HEK293 (cell line): ENCODE data around the gene SLC2A4.

Experiments used
- CTCF ChIA-PET: fragments of 350-600 bp; formaldehyde crosslinking; extraction: SDS; loops from one replicate; lab custom pipeline; 2021; ENCODE audit warnings: antibody characterized with exemption; lab: Yijun Ruan, JAX
- POLR2A ChIA-PET: fragments of 300-600 bp; formaldehyde crosslinking; extraction: SDS; loops from one replicate; lab custom pipeline; 2020; ENCODE audit warnings: antibody characterized with exemption, inconsistent platforms; lab: Yijun Ruan, JAX
- H3K27ac ChIP-seq: fragments of 200-500 bp; sonication (Bioruptor generic); 2 replicates; pipeline ENCODE4 v1.5.1; 2014; ENCODE audit warnings: low read depth, low read length, control low read depth, inconsistent platforms; ENCODE audit errors: extremely low read depth
- H3K36me3 ChIP-seq, 2 experiments: fragments of 200-500 bp in 1 of 2; sonication (Bioruptor generic) in 1 of 2; 1 replicate in 1 of 2; 2 replicates in 1 of 2; pipeline ENCODE4 v1.5.1; 2014 to 2017; ENCODE audit warnings: inconsistent platforms in 2 of 2, low read length in 2 of 2; ENCODE audit not compliant: control insufficient read depth in 2 of 2, insufficient read depth in 1 of 2
- H3K4me1 ChIP-seq: fragments of 200-500 bp; sonication (Bioruptor generic); 2 replicates; pipeline ENCODE4 v1.5.1; 2014; ENCODE audit warnings: mild to moderate bottlenecking, low read length, inconsistent platforms; ENCODE audit not compliant: control insufficient read depth, insufficient read depth
- H3K4me3 ChIP-seq: 2 replicates; pipeline ENCODE4 v1.5.1; 2011; ENCODE audit warnings: low read depth, mild to moderate bottlenecking, control low read depth, low read length, moderate library complexity
- H3K9me3 ChIP-seq: fragments of 200-500 bp; sonication (Bioruptor generic); 2 replicates; pipeline ENCODE4 v1.5.1; 2014; ENCODE audit warnings: low read depth, low read length, inconsistent platforms; ENCODE audit not compliant: control insufficient read depth, insufficient read depth
- GLIS2 ChIP-seq: fragments of 450-650 bp; formaldehyde crosslinking; IDR thresholded peaks from 2 replicates; pipeline ENCODE4 v1.5.1; 2016; ENCODE audit warnings: missing biosample characterization, missing genetic modification characterization
- HOXA7 ChIP-seq: sonication (generic); formaldehyde crosslinking; IDR thresholded peaks from 2 replicates; pipeline ENCODE4 v1.8.1; 2022; ENCODE audit warnings: missing genetic modification reagents, borderline replicate concordance
- KLF16 ChIP-seq: fragments of 450-650 bp; formaldehyde crosslinking; IDR thresholded peaks from 2 replicates; pipeline ENCODE4 v1.5.1; 2017; ENCODE audit warnings: missing biosample characterization, missing genetic modification characterization
- MZF1 ChIP-seq: fragments of 450-650 bp; formaldehyde crosslinking; IDR thresholded peaks from 2 replicates; pipeline ENCODE4 v1.5.1; 2017; ENCODE audit warnings: missing biosample characterization, missing genetic modification characterization, borderline replicate concordance
- OSR2 ChIP-seq: fragments of 450-650 bp; formaldehyde crosslinking; IDR thresholded peaks from 2 replicates; pipeline ENCODE4 v1.5.1; 2016; ENCODE audit warnings: missing biosample characterization, missing genetic modification characterization
- YY1 ChIP-seq: fragments of 450-650 bp; formaldehyde crosslinking; IDR thresholded peaks from 2 replicates; pipeline ENCODE4 v1.5.1; 2018; ENCODE audit warnings: missing biosample characterization, missing genetic modification characterization
- YY2 ChIP-seq: fragments of 450-650 bp; formaldehyde crosslinking; IDR thresholded peaks from 2 replicates; pipeline ENCODE4 v1.5.1; 2016; ENCODE audit warnings: missing biosample characterization, missing genetic modification characterization
- ZBTB17 ChIP-seq: fragments of 450-650 bp; formaldehyde crosslinking; IDR thresholded peaks from 2 replicates; pipeline ENCODE4 v1.5.1; 2016; ENCODE audit warnings: missing biosample characterization, missing genetic modification characterization
- ZNF10 ChIP-seq: fragments of 450-650 bp; formaldehyde crosslinking; IDR thresholded peaks from 2 replicates; pipeline ENCODE4 v1.5.1; 2017; ENCODE audit warnings: missing biosample characterization, missing genetic modification characterization
- ZNF112 ChIP-seq: fragments of 450-650 bp; formaldehyde crosslinking; IDR thresholded peaks from 2 replicates; pipeline ENCODE4 v1.5.0; 2017; ENCODE audit warnings: missing biosample characterization, missing genetic modification characterization
- ZNF155 ChIP-seq: fragments of 450-650 bp; formaldehyde crosslinking; IDR thresholded peaks from 2 replicates; pipeline ENCODE4 v1.5.1; 2016; ENCODE audit warnings: missing biosample characterization, missing genetic modification characterization
- ZNF174 ChIP-seq: fragments of 450-650 bp; formaldehyde crosslinking; IDR thresholded peaks from 2 replicates; pipeline ENCODE4 v1.5.0; 2017; ENCODE audit warnings: missing biosample characterization, mild to moderate bottlenecking, missing genetic modification characterization
- ZNF223 ChIP-seq: fragments of 450-650 bp; formaldehyde crosslinking; IDR thresholded peaks from 2 replicates; pipeline ENCODE4 v1.5.1; 2016; ENCODE audit warnings: missing biosample characterization, missing genetic modification characterization
- ZNF266 ChIP-seq: fragments of 450-650 bp; formaldehyde crosslinking; IDR thresholded peaks from 2 replicates; pipeline ENCODE4 v1.5.1; 2016; ENCODE audit warnings: missing biosample characterization, missing genetic modification characterization, low read depth
- ZNF362 ChIP-seq: fragments of 450-650 bp; formaldehyde crosslinking; IDR thresholded peaks from 2 replicates; pipeline ENCODE4 v1.5.1; 2016; ENCODE audit warnings: missing biosample characterization, missing genetic modification characterization
- ZNF423 ChIP-seq: fragments of 450-650 bp; formaldehyde crosslinking; IDR thresholded peaks from 2 replicates; pipeline ENCODE4 v1.5.1; 2016; ENCODE audit warnings: missing biosample characterization, missing genetic modification characterization
- ZNF433 ChIP-seq: fragments of 450-650 bp; formaldehyde crosslinking; IDR thresholded peaks from 2 replicates; pipeline ENCODE4 v1.5.1; 2016; ENCODE audit warnings: missing biosample characterization, missing genetic modification characterization, low read depth
- ZNF473 ChIP-seq: fragments of 450-650 bp; formaldehyde crosslinking; IDR thresholded peaks from 2 replicates; pipeline ENCODE4 v1.5.1; 2017; ENCODE audit warnings: missing biosample characterization, missing genetic modification characterization
- ZNF555 ChIP-seq: fragments of 450-650 bp; formaldehyde crosslinking; conservative IDR thresholded peaks from 2 replicates; pipeline ENCODE4 v1.5.1; 2017; ENCODE audit warnings: missing biosample characterization, mild to moderate bottlenecking, missing genetic modification characterization, inconsistent platforms
- ZNF621 ChIP-seq: fragments of 450-650 bp; formaldehyde crosslinking; IDR thresholded peaks from 2 replicates; pipeline ENCODE4 v1.5.1; 2017; ENCODE audit warnings: missing biosample characterization, missing genetic modification characterization
- ZNF624 ChIP-seq: fragments of 450-650 bp; formaldehyde crosslinking; IDR thresholded peaks from 2 replicates; pipeline ENCODE4 v1.5.1; 2017; ENCODE audit warnings: missing biosample characterization, missing genetic modification characterization
- ZNF629 ChIP-seq: fragments of 450-650 bp; formaldehyde crosslinking; IDR thresholded peaks from 2 replicates; pipeline ENCODE4 v1.5.1; 2017; ENCODE audit warnings: missing biosample characterization, missing genetic modification characterization
- ZNF747 ChIP-seq: fragments of 450-650 bp; formaldehyde crosslinking; IDR thresholded peaks from 2 replicates; pipeline ENCODE4 v1.5.1; 2016; ENCODE audit warnings: missing biosample characterization, missing genetic modification characterization
- ZNF830 ChIP-seq: fragments of 450-650 bp; IDR thresholded peaks from 2 replicates; pipeline ENCODE4 v1.5.0; 2018; ENCODE audit warnings: missing biosample characterization, missing genetic modification characterization, low read depth, mild to moderate bottlenecking, moderate library complexity
- ZNF837 ChIP-seq: fragments of 450-650 bp; formaldehyde crosslinking; IDR thresholded peaks from 2 replicates; pipeline ENCODE4 v1.5.1; 2016; ENCODE audit warnings: missing biosample characterization, missing genetic modification characterization
- TF ChIP-seq, protein P1 (sequence below): fragments of 450-650 bp; formaldehyde crosslinking; IDR thresholded peaks from 2 replicates; pipeline ENCODE4 v1.5.1; 2016; ENCODE audit warnings: missing biosample characterization, missing genetic modification characterization
- TF ChIP-seq, protein P2 (sequence below): fragments of 450-650 bp; formaldehyde crosslinking; IDR thresholded peaks from 2 replicates; pipeline ENCODE4 v1.5.1; 2016; ENCODE audit warnings: missing biosample characterization, missing genetic modification characterization
- TF ChIP-seq, protein P3 (sequence below): fragments of 450-650 bp; formaldehyde crosslinking; IDR thresholded peaks from 2 replicates; pipeline ENCODE4 v1.5.1; 2016; ENCODE audit warnings: missing biosample characterization, missing genetic modification characterization
- TF ChIP-seq, protein P4 (sequence below): fragments of 450-650 bp; formaldehyde crosslinking; IDR thresholded peaks from 2 replicates; pipeline ENCODE4 v1.5.1; 2016; ENCODE audit warnings: missing biosample characterization, missing genetic modification characterization

The SLC2A4 gene

DNA sequence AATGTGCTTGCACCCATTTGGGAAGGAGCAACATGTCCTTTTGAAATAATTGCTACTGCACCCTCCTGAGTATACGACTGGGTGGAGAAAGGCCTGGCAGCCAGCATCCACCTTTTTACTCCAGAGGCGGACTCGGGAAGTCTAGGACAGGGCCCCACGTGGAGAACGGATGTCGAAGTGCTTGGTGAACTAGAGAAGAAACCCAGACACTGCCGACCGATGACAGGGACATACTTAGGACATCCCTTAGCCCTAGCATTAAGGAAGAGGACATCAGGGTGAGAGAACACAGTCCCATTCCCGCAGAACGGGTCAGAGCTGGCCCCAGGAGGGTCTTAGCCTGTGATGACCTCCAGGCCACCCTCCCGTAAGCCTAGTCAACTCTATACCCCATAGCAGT, 9.2 kb downstream of the SLC2A4 start:
- no peaks in the 10 kb centered on the region for H3K9me3 ChIP-seq
- POLR2A ChIA-PET: interaction anchor here (0.5 to 2.0 kb wide), 3 partner anchors 9 to 70 kb away, joined by 4 to 5 read pairs (median 5); partner anchors contain the start of gene SLC2A4
- H3K4me3 ChIP-seq: no peak overlapping the region
- H3K27ac ChIP-seq: no peak overlapping the region
- H3K4me1 ChIP-seq: peaks cover 3% of the 10 kb centered on the region; the same call in 1 of the 2 replicates
- TF ChIP-seq ZNF155 (tag by site-specific recombination) (no peak), ZNF830 (tag by site-specific recombination) (no peak), OSR2 (no peak), ZNF837 (tag by site-specific recombination) (no peak), GLIS2 (tag by site-specific recombination) (no peak), ZNF10 (no peak), ZNF433 (no peak), KLF16 (tag by site-specific recombination) (no peak), YY2 (no peak), ZBTB17 (tag by site-specific recombination) (no peak), ZNF629 (tag by site-specific recombination) (no peak), MZF1 (tag by site-specific recombination) (no peak), ZNF555 (tag by site-specific recombination) (no peak), ZNF473 (no peak), ZNF621 (tag by site-specific recombination) (no peak), ZNF112 (tag by site-specific recombination) (no peak)
- TF ChIP-seq, protein P1, sequence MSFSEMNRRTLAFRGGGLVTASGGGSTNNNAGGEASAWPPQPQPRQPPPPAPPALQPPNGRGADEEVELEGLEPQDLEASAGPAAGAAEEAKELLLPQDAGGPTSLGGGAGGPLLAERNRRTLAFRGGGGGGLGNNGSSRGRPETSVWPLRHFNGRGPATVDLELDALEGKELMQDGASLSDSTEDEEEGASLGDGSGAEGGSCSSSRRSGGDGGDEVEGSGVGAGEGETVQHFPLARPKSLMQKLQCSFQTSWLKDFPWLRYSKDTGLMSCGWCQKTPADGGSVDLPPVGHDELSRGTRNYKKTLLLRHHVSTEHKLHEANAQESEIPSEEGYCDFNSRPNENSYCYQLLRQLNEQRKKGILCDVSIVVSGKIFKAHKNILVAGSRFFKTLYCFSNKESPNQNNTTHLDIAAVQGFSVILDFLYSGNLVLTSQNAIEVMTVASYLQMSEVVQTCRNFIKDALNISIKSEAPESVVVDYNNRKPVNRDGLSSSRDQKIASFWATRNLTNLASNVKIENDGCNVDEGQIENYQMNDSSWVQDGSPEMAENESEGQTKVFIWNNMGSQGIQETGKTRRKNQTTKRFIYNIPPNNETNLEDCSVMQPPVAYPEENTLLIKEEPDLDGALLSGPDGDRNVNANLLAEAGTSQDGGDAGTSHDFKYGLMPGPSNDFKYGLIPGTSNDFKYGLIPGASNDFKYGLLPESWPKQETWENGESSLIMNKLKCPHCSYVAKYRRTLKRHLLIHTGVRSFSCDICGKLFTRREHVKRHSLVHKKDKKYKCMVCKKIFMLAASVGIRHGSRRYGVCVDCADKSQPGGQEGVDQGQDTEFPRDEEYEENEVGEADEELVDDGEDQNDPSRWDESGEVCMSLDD (tag by site-specific recombination): no peak
- no peaks in the 10 kb centered on the region for H3K36me3 ChIP-seq
- CTCF ChIA-PET: interaction anchor here (1.0 to 3.8 kb wide), 3 partner anchors 10 to 245 kb away, joined by 4 to 33 read pairs (median 13); partner anchors contain the start of gene SLC2A4

DNA sequence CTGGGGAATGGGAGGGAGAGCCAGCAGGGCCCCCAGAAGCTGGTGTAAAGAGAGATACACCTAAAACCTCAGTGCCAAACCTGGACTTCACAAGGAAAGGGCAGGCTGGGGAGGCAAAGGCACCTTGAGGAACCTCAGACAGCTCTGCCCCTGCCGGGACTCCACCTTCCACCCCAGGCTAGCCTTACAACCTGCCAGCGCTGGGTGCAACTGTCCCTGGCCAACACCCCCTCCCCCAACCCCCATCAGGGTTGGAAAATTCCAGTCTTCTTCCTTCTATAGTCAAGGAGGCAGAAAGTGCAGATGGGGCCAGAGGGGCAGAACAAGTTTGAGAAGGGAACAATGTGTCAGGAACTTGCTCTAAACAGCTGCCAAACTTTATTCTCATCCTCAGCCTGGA, 10.7 kb downstream of the SLC2A4 start:
- H3K4me1 ChIP-seq: peaks cover 6% of the 10 kb centered on the region; the same call in 1 of the 2 replicates
- CTCF ChIA-PET: interaction anchor here (1.1 to 3.8 kb wide), 3 partner anchors 11 to 246 kb away, joined by 3 to 33 read pairs (median 13); partner anchors contain the start of gene SLC2A4
- TF ChIP-seq ZNF423: no peak
- no peak for TF ChIP-seq YY1 (tag by site-specific recombination)
- no peak for TF ChIP-seq ZNF266 (tag by site-specific recombination)
- no peak for TF ChIP-seq ZNF362 (tag by site-specific recombination)
- TF ChIP-seq HOXA7: no peak
- TF ChIP-seq, protein P2, sequence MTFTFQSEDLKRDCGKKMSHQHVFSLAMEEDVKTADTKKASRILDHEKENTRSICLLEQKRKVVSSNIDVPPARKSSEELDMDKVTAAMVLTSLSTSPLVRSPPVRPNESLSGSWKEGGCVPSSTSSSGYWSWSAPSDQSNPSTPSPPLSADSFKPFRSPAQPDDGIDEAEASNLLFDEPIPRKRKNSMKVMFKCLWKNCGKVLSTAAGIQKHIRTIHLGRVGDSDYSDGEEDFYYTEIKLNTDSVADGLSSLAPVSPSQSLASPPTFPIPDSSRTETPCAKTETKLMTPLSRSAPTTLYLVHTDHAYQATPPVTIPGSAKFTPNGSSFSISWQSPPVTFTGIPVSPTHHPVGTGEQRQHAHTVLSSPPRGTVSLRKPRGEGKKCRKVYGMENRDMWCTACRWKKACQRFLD: no peak
- TF ChIP-seq, protein P3, sequence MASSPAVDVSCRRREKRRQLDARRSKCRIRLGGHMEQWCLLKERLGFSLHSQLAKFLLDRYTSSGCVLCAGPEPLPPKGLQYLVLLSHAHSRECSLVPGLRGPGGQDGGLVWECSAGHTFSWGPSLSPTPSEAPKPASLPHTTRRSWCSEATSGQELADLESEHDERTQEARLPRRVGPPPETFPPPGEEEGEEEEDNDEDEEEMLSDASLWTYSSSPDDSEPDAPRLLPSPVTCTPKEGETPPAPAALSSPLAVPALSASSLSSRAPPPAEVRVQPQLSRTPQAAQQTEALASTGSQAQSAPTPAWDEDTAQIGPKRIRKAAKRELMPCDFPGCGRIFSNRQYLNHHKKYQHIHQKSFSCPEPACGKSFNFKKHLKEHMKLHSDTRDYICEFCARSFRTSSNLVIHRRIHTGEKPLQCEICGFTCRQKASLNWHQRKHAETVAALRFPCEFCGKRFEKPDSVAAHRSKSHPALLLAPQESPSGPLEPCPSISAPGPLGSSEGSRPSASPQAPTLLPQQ (tag by site-specific recombination): no peak
- no peak for TF ChIP-seq ZNF624 (tag by site-specific recombination)
- no peak for TF ChIP-seq ZNF174 (tag by site-specific recombination)
- no peak for TF ChIP-seq ZNF747
- TF ChIP-seq, protein P4, sequence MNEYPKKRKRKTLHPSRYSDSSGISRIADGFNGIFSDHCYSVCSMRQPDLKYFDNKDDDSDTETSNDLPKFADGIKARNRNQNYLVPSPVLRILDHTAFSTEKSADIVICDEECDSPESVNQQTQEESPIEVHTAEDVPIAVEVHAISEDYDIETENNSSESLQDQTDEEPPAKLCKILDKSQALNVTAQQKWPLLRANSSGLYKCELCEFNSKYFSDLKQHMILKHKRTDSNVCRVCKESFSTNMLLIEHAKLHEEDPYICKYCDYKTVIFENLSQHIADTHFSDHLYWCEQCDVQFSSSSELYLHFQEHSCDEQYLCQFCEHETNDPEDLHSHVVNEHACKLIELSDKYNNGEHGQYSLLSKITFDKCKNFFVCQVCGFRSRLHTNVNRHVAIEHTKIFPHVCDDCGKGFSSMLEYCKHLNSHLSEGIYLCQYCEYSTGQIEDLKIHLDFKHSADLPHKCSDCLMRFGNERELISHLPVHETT: no peak
- TF ChIP-seq ZNF223 (tag by site-specific recombination): no peak

More for the DNA sequence above, 10.7 kb downstream of the SLC2A4 start:
- H3K4me3 ChIP-seq: no peak overlapping the region
- H3K36me3 ChIP-seq: no peaks in the 10 kb centered on the region
- POLR2A ChIA-PET: interaction anchor here (1.1 to 2.3 kb wide), 3 partner anchors 11 to 71 kb away, joined by 3 to 6 read pairs (median 5); partner anchors contain the start of genes CTDNEP1 and SLC2A4
- no peak overlapping the region for H3K27ac ChIP-seq
- H3K9me3 ChIP-seq: no peaks in the 10 kb centered on the region
